ENCODE data around the gene SLC35C1. TPM values are rescaled to one million over a fixed set of nuclear protein-coding genes. Genes with fewer than 3 reads are reported as not detected.

The SLC35C1 gene
- total and polyA plus RNA-seq, 2 of the 13 experiments (the other 11 are each of a cell fraction or from before 2014, with no cell fraction given) = 2.9 to 7.0 TPM

DNA sequence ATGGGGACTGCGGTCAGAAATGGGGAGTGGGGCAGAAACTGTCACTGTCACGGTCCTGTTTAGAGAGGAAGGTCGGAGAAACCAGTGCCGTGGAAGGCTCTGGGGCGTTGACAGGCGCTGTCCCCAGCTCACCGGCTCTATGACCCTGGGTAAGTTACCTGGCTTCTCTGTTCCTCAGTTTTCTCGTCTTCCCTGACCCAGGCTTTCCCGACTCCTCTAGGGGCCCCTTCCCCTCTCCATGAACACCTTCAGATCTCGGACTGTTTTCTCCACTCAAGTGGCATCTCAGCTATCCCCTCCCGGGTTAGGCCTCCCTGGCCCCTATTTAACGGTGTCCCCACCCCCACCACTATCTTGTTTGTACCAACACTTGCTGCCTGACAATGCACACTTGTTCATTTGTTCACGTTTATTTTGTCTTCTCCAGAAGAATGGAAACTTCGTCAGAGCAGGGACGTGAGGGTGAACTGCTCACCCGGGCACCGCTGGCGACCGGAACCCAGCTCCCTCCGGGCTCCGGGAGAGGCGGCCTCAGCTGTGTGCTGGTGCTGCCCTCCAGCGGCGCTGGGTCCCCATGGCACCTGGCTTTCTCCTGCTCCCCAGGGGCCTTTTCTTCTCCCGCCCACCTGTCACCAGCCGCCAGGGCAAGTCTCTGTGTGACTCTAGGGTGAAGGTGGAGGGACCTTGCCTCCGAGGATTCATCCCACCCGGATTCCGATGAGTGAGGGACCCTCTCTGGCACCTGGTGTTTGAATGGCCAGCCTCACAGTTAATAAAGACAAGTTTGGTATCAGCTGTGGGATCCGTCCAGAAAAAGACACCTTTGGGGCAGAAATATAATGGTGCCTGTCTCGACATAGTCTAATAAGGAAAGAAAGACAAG, 33.1 kb upstream of the SLC35C1 start (continued):
- TF ChIP-seq, protein P1, sequence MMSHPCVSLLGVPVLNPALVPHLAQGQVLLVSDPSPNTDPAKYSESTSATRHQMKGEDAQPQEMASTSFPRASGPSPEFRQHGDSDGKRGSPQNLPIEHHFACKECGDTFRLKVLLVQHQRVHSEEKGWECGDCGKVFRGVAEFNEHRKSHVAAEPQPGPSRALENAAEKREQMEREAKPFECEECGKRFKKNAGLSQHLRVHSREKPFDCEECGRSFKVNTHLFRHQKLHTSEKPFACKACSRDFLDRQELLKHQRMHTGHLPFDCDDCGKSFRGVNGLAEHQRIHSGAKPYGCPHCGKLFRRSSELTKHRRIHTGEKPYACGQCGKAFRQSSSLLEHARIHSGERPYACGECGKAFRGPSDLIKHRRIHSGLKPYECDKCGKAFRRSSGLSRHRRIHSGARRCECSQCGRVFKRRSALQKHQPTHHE (CRISPR knock-in tag; IDR thresholded peaks at IDR 0.05; ENCODE audit: borderline replicate concordance) = no peak
- TF ChIP-seq MED8 (CRISPR knock-in tag; IDR thresholded peaks at IDR 0.05; ENCODE audit: insufficient replicate concordance) = no peak
- peak; percentile 80 for TF ChIP-seq GABPB1 (CRISPR knock-in tag; IDR thresholded peaks at IDR 0.05)
- 0 out of 2 replicates have a peak, but pooled peaks have one; percentile 25 for TF ChIP-seq ELF3 (CRISPR knock-in tag; IDR thresholded peaks at IDR 0.05)
- no peak for TF ChIP-seq RFXAP (CRISPR knock-in tag; IDR thresholded peaks at IDR 0.05; ENCODE audit: borderline replicate concordance)
- TF ChIP-seq, protein P2, sequence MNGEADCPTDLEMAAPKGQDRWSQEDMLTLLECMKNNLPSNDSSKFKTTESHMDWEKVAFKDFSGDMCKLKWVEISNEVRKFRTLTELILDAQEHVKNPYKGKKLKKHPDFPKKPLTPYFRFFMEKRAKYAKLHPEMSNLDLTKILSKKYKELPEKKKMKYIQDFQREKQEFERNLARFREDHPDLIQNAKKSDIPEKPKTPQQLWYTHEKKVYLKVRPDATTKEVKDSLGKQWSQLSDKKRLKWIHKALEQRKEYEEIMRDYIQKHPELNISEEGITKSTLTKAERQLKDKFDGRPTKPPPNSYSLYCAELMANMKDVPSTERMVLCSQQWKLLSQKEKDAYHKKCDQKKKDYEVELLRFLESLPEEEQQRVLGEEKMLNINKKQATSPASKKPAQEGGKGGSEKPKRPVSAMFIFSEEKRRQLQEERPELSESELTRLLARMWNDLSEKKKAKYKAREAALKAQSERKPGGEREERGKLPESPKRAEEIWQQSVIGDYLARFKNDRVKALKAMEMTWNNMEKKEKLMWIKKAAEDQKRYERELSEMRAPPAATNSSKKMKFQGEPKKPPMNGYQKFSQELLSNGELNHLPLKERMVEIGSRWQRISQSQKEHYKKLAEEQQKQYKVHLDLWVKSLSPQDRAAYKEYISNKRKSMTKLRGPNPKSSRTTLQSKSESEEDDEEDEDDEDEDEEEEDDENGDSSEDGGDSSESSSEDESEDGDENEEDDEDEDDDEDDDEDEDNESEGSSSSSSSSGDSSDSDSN (CRISPR knock-in tag; IDR thresholded peaks at IDR 0.05) = peak; percentile 74
- TF ChIP-seq ZNF260 (CRISPR knock-in tag; IDR thresholded peaks at IDR 0.05; ENCODE audit: borderline replicate concordance, low read depth) = no peak
- TF ChIP-seq MAFG (CRISPR knock-in tag; IDR thresholded peaks at IDR 0.05) = no peak
- no peak for TF ChIP-seq KDM1A (CRISPR knock-in tag; IDR thresholded peaks at IDR 0.05)
- TF ChIP-seq, protein P3, sequence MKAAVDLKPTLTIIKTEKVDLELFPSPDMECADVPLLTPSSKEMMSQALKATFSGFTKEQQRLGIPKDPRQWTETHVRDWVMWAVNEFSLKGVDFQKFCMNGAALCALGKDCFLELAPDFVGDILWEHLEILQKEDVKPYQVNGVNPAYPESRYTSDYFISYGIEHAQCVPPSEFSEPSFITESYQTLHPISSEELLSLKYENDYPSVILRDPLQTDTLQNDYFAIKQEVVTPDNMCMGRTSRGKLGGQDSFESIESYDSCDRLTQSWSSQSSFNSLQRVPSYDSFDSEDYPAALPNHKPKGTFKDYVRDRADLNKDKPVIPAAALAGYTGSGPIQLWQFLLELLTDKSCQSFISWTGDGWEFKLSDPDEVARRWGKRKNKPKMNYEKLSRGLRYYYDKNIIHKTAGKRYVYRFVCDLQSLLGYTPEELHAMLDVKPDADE (CRISPR knock-in tag; IDR thresholded peaks at IDR 0.05) = no peak
- no peak for TF ChIP-seq RFXANK (CRISPR knock-in tag; IDR thresholded peaks at IDR 0.05)
- peak; percentile 89 for TF ChIP-seq STAG1 (CRISPR knock-in tag; IDR thresholded peaks at IDR 0.05)
- no peak for TF ChIP-seq CBX5 (CRISPR knock-in tag; IDR thresholded peaks at IDR 0.05; ENCODE audit: borderline replicate concordance)
- TF ChIP-seq NR2C2 (CRISPR knock-in tag; IDR thresholded peaks at IDR 0.05; ENCODE audit: borderline replicate concordance) = no peak
- TF ChIP-seq, protein P4, sequence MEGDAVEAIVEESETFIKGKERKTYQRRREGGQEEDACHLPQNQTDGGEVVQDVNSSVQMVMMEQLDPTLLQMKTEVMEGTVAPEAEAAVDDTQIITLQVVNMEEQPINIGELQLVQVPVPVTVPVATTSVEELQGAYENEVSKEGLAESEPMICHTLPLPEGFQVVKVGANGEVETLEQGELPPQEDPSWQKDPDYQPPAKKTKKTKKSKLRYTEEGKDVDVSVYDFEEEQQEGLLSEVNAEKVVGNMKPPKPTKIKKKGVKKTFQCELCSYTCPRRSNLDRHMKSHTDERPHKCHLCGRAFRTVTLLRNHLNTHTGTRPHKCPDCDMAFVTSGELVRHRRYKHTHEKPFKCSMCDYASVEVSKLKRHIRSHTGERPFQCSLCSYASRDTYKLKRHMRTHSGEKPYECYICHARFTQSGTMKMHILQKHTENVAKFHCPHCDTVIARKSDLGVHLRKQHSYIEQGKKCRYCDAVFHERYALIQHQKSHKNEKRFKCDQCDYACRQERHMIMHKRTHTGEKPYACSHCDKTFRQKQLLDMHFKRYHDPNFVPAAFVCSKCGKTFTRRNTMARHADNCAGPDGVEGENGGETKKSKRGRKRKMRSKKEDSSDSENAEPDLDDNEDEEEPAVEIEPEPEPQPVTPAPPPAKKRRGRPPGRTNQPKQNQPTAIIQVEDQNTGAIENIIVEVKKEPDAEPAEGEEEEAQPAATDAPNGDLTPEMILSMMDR (CRISPR knock-in tag; IDR thresholded peaks at IDR 0.05) = peak; percentile 94
- no peak for TF ChIP-seq ZNF577 (CRISPR knock-in tag; IDR thresholded peaks at IDR 0.05; ENCODE audit: borderline replicate concordance, low read depth)
- no peak for TF ChIP-seq EED (CRISPR knock-in tag; IDR thresholded peaks at IDR 0.05)
- TF ChIP-seq FOXC1 (CRISPR knock-in tag; IDR thresholded peaks at IDR 0.05; ENCODE audit: borderline replicate concordance) = 0 out of 2 replicates have a peak, but pooled peaks have one; percentile 63
- peak; percentile 36; the same call in 1 of the 2 replicates for TF ChIP-seq ZFX (CRISPR knock-in tag; IDR thresholded peaks at IDR 0.05; ENCODE audit: low read depth)
- TF ChIP-seq SIN3A (IDR thresholded peaks at IDR 0.05; ENCODE audit: borderline replicate concordance, low read depth, low read length) = 0 out of 2 replicates have a peak, but pooled peaks have one; percentile 22
- no peak for TF ChIP-seq HNRNPUL1 (IDR thresholded peaks at IDR 0.05; ENCODE audit: low read depth, low read length)

Data from HepG2 (cell line).